ENCODE results near the gene SPEF1.

SPEF1 gene

GRCh38 chr20:3765171-3765882 lies 15.9 kb downstream of the SPEF1 start:
- no peak overlapping the region for H3K4me3 ChIP-seq (ENCODE audit: low read length)
- no peak for DNase-seq (ENCODE audit: low read depth)
- no peak for TF ChIP-seq CTCF (IDR thresholded peaks at IDR 0.05; ENCODE audit: insufficient read depth, low read depth, low read length, missing control alignments)

GRCh38 chr20:3764659-3765058 lies 16.6 kb downstream of the SPEF1 start:
- no peak for TF ChIP-seq CTCF (IDR thresholded peaks at IDR 0.05; ENCODE audit: insufficient read depth, low read depth, low read length, missing control alignments)
- no peak overlapping the region for H3K4me3 ChIP-seq (ENCODE audit: low read length)
- no peak for DNase-seq (ENCODE audit: low read depth)

- DNase-seq (ENCODE audit: low read depth), result no peak
- H3K4me3 ChIP-seq (ENCODE audit: low read length), result no peak overlapping the region
- no peak for TF ChIP-seq CTCF (IDR thresholded peaks at IDR 0.05; ENCODE audit: insufficient read depth, low read depth, low read length, missing control alignments)
Measured at GRCh38 chr20:3763671-3764601, 17.3 kb downstream of the SPEF1 start.

- no peak for TF ChIP-seq CTCF (IDR thresholded peaks at IDR 0.05; ENCODE audit: insufficient read depth, low read depth, low read length, missing control alignments)
- H3K4me3 ChIP-seq (ENCODE audit: low read length), result no peak overlapping the region
- no peak for DNase-seq (ENCODE audit: low read depth)
Measured at GRCh38 chr20:3760655-3761348, 20.4 kb downstream of the SPEF1 start.

- no peak for TF ChIP-seq CTCF (IDR thresholded peaks at IDR 0.05; ENCODE audit: insufficient read depth, low read depth, low read length, missing control alignments)
- no peak for DNase-seq (ENCODE audit: low read depth)
Measured at GRCh38 chr20:3759884-3760283, 21.4 kb downstream of the SPEF1 start.

GRCh38 chr20:3759316-3759823 lies 21.9 kb downstream of the SPEF1 start:
- DNase-seq (ENCODE audit: low read depth), result no peak
- no peak overlapping the region for H3K4me3 ChIP-seq (ENCODE audit: low read length)
- TF ChIP-seq CTCF (IDR thresholded peaks at IDR 0.05; ENCODE audit: insufficient read depth, low read depth, low read length, missing control alignments), result no peak

More at GRCh38 chr20:3759884-3760283, 21.4 kb downstream of the SPEF1 start:
- no peak overlapping the region for H3K4me3 ChIP-seq (ENCODE audit: low read length)
